Right atrium auricular region (tissue), 2 donors: ENCODE results near the gene RAI1. TPM values are rescaled to one million over a fixed set of nuclear protein-coding genes. Genes with fewer than 3 reads are reported as not detected.

Experiments
- DNase-seq: peaks from one replicate; pipeline ENCODE4 v3.0.0-alpha.2; 2019; ENCODE audit warnings: low spot score
- H3K27ac ChIP-seq, 2 donors: fragments of 200-600 bp; sonication (generic); 1 replicate in 1 of 2; 2 replicates in 1 of 2; pipeline ENCODE4 v1.5.1; 2016 to 2019
- H3K27me3 ChIP-seq, 2 donors: fragments of 200-600 bp; sonication (generic); one replicate each; pipeline versions ENCODE4 v1.5.1 to v1.6.0; 2017 to 2019
- H3K36me3 ChIP-seq: fragments of 200-600 bp; sonication (generic); one replicate; pipeline ENCODE4 v1.5.1; 2016
- H3K4me1 ChIP-seq, 2 donors: fragments of 200-600 bp; sonication (generic); one replicate each; pipeline versions ENCODE4 v1.5.1 to v1.6.0; 2017 to 2019
- H3K4me3 ChIP-seq, 2 donors: fragments of 200-600 bp; sonication (generic); 1 replicate in 1 of 2; 2 replicates in 1 of 2; pipeline ENCODE4 v1.5.1; 2017 to 2019; ENCODE audit warnings: mild to moderate bottlenecking in 1 of 2, moderate library complexity in 1 of 2
- H3K9me3 ChIP-seq, 2 donors: fragments of 200-600 bp; sonication (generic); one replicate each; pipeline ENCODE4 v1.5.1; 2019
- CTCF ChIP-seq, 2 donors: fragments of 200-600 bp; sonication (generic); IDR thresholded peaks; one replicate each; pipeline ENCODE4 v1.5.1; 2019; ENCODE audit warnings: antibody characterized with exemption in 2 of 2
- total RNA-seq, 2 donors: library from RNA; depleted of rRNA; stranded (reverse); fragments of >200 nt; gene quantifications; one replicate each; pipeline ENCODE4 v1.1.0, GENCODE V29; 2016

RAI1 gene
- total RNA-seq, 2 donors from 2014 or later: 23.8 to 24.9 TPM

GRCh38 chr17:17810084-17810894, 129.0 kb downstream of the RAI1 start:
- Histone ChIP-seq H3K36me3 (peaks cover 19% of the 10 kb centered on the region), H3K27ac (peak overlapping the region; percentile 76 to 84), H3K4me1 (peaks cover 0 to 87% of the 10 kb centered on the region in 2 donors), H3K9me3 (no peaks in the 10 kb centered on the region), H3K4me3 (peak overlapping the region; percentile 13 to 40), H3K27me3 (no peaks in the 10 kb centered on the region)
- no peak for DNase-seq
- no peak for TF ChIP-seq CTCF (IDR thresholded peaks at IDR 0.05)

GRCh38 chr17:17810895-17811248, 129.6 kb downstream of the RAI1 start:
- H3K36me3 ChIP-seq: peaks cover 19% of the 10 kb centered on the region
- H3K4me3 ChIP-seq: peak overlapping the region in 1 of 2 donors; percentile 40
- H3K4me1 ChIP-seq: peaks cover 0 to 87% of the 10 kb centered on the region in 2 donors
- H3K9me3 ChIP-seq: no peaks in the 10 kb centered on the region
- no peak for TF ChIP-seq CTCF (IDR thresholded peaks at IDR 0.05)
- peak overlapping the region; percentile 76 to 84 for H3K27ac ChIP-seq
- no peak for DNase-seq
- no peaks in the 10 kb centered on the region for H3K27me3 ChIP-seq

GRCh38 chr17:17811381-17812210, 130.3 kb downstream of the RAI1 start:
- Histone ChIP-seq H3K4me1 (peaks cover 0 to 80% of the 10 kb centered on the region in 2 donors), H3K9me3 (no peaks in the 10 kb centered on the region), H3K36me3 (peaks cover 22% of the 10 kb centered on the region), H3K27me3 (no peaks in the 10 kb centered on the region), H3K4me3 (no peak overlapping the region), H3K27ac (peak overlapping the region in 1 of 2 donors; percentile 49)
- TF ChIP-seq CTCF (IDR thresholded peaks at IDR 0.05): no peak
- no peak for DNase-seq

- H3K27me3 ChIP-seq: no peaks in the 10 kb centered on the region
- TF ChIP-seq CTCF (IDR thresholded peaks at IDR 0.05): peak; percentile 100
- H3K4me1 ChIP-seq: peaks cover 0 to 72% of the 10 kb centered on the region in 2 donors
- DNase-seq: peak; percentile 83
- H3K36me3 ChIP-seq: peaks cover 31% of the 10 kb centered on the region
- no peak overlapping the region for H3K4me3 ChIP-seq
- peak overlapping the region in 1 of 2 donors; percentile 49 for H3K27ac ChIP-seq
- H3K9me3 ChIP-seq: no peaks in the 10 kb centered on the region
Measured at GRCh38 chr17:17812211-17813054, 131.2 kb downstream of the RAI1 start.

- DNase-seq: no peak
- H3K36me3 ChIP-seq: peaks cover 37% of the 10 kb centered on the region
- H3K27me3 ChIP-seq: no peaks in the 10 kb centered on the region
- H3K27ac ChIP-seq: no peak overlapping the region
- H3K9me3 ChIP-seq: no peaks in the 10 kb centered on the region
- H3K4me3 ChIP-seq: no peak overlapping the region
- no peak for TF ChIP-seq CTCF (IDR thresholded peaks at IDR 0.05)
- peaks cover 0 to 74% of the 10 kb centered on the region in 2 donors for H3K4me1 ChIP-seq
Measured at GRCh38 chr17:17813055-17813724, 131.9 kb downstream of the RAI1 start.
